ENCODE measurements around the gene MAGEB17. TPM values are rescaled to one million over a fixed set of nuclear protein-coding genes. Genes with fewer than 3 reads are reported as not detected.

The MAGEB17 gene
- polyA plus RNA-seq, 1 of the 3 experiments (the other 2 are of a cell fraction), result 0.13 TPM

GRCh38 chrX:16210061-16210460, 42.8 kb downstream of the MAGEB17 start:
- CTCF ChIA-PET, result no interaction called here

More at GRCh38 chrX:16210061-16210460, 42.8 kb downstream of the MAGEB17 start:
- no peak overlapping the region for H3K27ac ChIP-seq (ENCODE audit: low read depth in 2 of 2, low read length in 1 of 2)
- no peak overlapping the region for H3K4me3 ChIP-seq (ENCODE audit: low read depth in 2 of 2, low read length in 1 of 2)
- 60% methylated on average over 3 of the region's 3 CpGs for WGBS (ENCODE audit: low lambda C conversion rate)
- no peak overlapping the region for H3K4me2 ChIP-seq
- no peaks in the 10 kb centered on the region for H3K9me3 ChIP-seq
- DNase-seq, result no peak
- no peak overlapping the region for H3K9ac ChIP-seq
- no peaks in the 10 kb centered on the region for H4K20me1 ChIP-seq (ENCODE audit: insufficient read depth)
- H3K36me3 ChIP-seq (replicated peaks in 1 of 2; ENCODE audit: control insufficient read depth in 1 of 2, insufficient read depth in 2 of 2, low read length in 1 of 2), result no peaks in the 10 kb centered on the region
- H3K4me1 ChIP-seq (ENCODE audit: control insufficient read depth in 1 of 2, insufficient read depth in 2 of 2, low read depth in 1 of 2, low read length in 1 of 2), result no peaks in the 10 kb centered on the region
- POLR2A ChIA-PET, result no interaction called here
- no peaks in the 10 kb centered on the region for H3K27me3 ChIP-seq (ENCODE audit: insufficient read depth)
- H2AFZ ChIP-seq (ENCODE audit: low read depth), result no peak overlapping the region
- H3F3A ChIP-seq (replicated peaks; ENCODE audit: insufficient read depth), result no peaks in the 10 kb centered on the region
- no peaks in the 10 kb centered on the region for H3K9me2 ChIP-seq
- no peaks in the 10 kb centered on the region for H3K79me2 ChIP-seq (ENCODE audit: insufficient read depth)
- TF ChIP-seq NFIC (IDR thresholded peaks at IDR 0.05; ENCODE audit: borderline replicate concordance) (no peak), YY1 (IDR thresholded peaks at IDR 0.05; ENCODE audit: low read depth) (no peak), IRF3 (IDR thresholded peaks at IDR 0.05; ENCODE audit: low read depth, low read length) (no peak), CHD2 (IDR thresholded peaks at IDR 0.05; ENCODE audit: low read length, partially characterized antibody) (no peak), RCOR1 (IDR thresholded peaks at IDR 0.05; ENCODE audit: low read length) (no peak), EZH2phosphoT487 (IDR thresholded peaks at IDR 0.05; ENCODE audit: borderline replicate concordance, low read depth) (no peak), FOSL2 (IDR thresholded peaks at IDR 0.05; ENCODE audit: borderline replicate concordance, low read depth) (no peak), POLR2AphosphoS5 (IDR thresholded peaks at IDR 0.05; ENCODE audit: low read depth, low read length) (no peak), ELF1 (IDR thresholded peaks at IDR 0.05) (no peak), CTCF (IDR thresholded peaks at IDR 0.05) (no peak), TCF12 (IDR thresholded peaks at IDR 0.05) (no peak), SIN3A (IDR thresholded peaks at IDR 0.05; ENCODE audit: borderline replicate concordance, low read depth, low read length) (no peak), MEF2A (IDR thresholded peaks at IDR 0.05; ENCODE audit: borderline replicate concordance, low read depth) (no peak), RFX5 (IDR thresholded peaks at IDR 0.05; ENCODE audit: low read length) (no peak)
- TF ChIP-seq, protein P1, sequence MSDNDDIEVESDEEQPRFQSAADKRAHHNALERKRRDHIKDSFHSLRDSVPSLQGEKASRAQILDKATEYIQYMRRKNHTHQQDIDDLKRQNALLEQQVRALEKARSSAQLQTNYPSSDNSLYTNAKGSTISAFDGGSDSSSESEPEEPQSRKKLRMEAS (IDR thresholded peaks at IDR 0.05; ENCODE audit: low read depth), result no peak
- TF ChIP-seq, protein P2, sequence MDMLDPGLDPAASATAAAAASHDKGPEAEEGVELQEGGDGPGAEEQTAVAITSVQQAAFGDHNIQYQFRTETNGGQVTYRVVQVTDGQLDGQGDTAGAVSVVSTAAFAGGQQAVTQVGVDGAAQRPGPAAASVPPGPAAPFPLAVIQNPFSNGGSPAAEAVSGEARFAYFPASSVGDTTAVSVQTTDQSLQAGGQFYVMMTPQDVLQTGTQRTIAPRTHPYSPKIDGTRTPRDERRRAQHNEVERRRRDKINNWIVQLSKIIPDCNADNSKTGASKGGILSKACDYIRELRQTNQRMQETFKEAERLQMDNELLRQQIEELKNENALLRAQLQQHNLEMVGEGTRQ (IDR thresholded peaks at IDR 0.05; ENCODE audit: borderline replicate concordance, low read depth, low read length), result no peak
